Left lung (tissue), 10 donors: Measurements from ENCODE around the gene PWWP2A. TPM values are rescaled to one million over a fixed set of nuclear protein-coding genes. Genes with fewer than 3 reads are reported as not detected.

Experiments used
- ATAC-seq: fragments of 200-7000 bp; cut with Tn5 transposase; one replicate; pipeline ENCODE4 v1.9.1; 2020; ENCODE audit warnings: moderate library complexity
- DNase-seq, 4 donors: peaks; one replicate each; pipeline ENCODE4 v3.0.0-alpha.2; 2013 to 2020
- H3K27ac ChIP-seq, 2 donors: fragments of 200-600 bp; sonication (generic) in 1 of 2; one replicate each; pipeline versions ENCODE4 v1.5.0 to v1.8.0; 2020 to 2021
- H3K27me3 ChIP-seq, 2 donors: fragments of 200-600 bp; sonication (generic) in 1 of 2; one replicate each; pipeline versions ENCODE4 v1.5.0 to v1.8.0; 2020 to 2021
- H3K36me3 ChIP-seq, 2 donors: fragments of 200-600 bp; sonication (generic) in 1 of 2; one replicate each; pipeline versions ENCODE4 v1.5.0 to v1.8.0; 2020 to 2021
- H3K4me1 ChIP-seq, 2 donors: fragments of 200-600 bp; one replicate each; pipeline ENCODE4 v1.8.0; 2021
- H3K4me3 ChIP-seq, 2 donors: fragments of 200-600 bp; sonication (generic) in 1 of 2; one replicate each; pipeline versions ENCODE4 v1.5.0 to v1.8.0; 2020 to 2021; ENCODE audit warnings: mild to moderate bottlenecking in 1 of 2
- H3K9me3 ChIP-seq, 2 donors: fragments of 200-600 bp; sonication (generic) in 1 of 2; one replicate each; pipeline versions ENCODE4 v1.5.0 to v1.8.0; 2020 to 2021
- CTCF ChIP-seq, 2 donors: fragments of 200-600 bp; sonication (generic) in 1 of 2; IDR thresholded peaks; one replicate each; pipeline versions ENCODE4 v1.5.0 to v1.8.0; 2021; ENCODE audit warnings: antibody characterized with exemption in 2 of 2
- intact Hi-C, 2 donors: fragments of 100-400 bp; cut with DNase I; formaldehyde crosslinking; loops; one replicate each; pipeline versions ENCODE4 v1.11.2 to v1.14.2; 2022
- polyA plus RNA-seq, 6 donors: library from polyadenylated mRNA; unstranded; fragments of 120-200 nt; gene quantifications; one replicate each; pipeline ENCODE4 v1.2.1, GENCODE V29; 2013; ENCODE audit not compliant: insufficient read length in 6 of 6
- total RNA-seq, 2 donors: library from RNA; stranded (reverse); fragmentation: NEBNext Ultra II Directional; extraction: Animal tissue kit (Norgen Biotek cat#: 25700); gene quantifications; one replicate each; pipeline ENCODE4 v1.2.1, GENCODE V29; 2021
- donor health status: DM: no; HTN: yes; CAD: no.
- donor health status: DM: no; HTN: no; CAD: no.

The PWWP2A gene
- total and polyA plus RNA-seq, 8 donors, result 24.6 to 37.2 (median 34.7) TPM

GRCh38 chr5:160064995-160065614 is 54.1 kb downstream of the PWWP2A start:
- H3K4me1 ChIP-seq, result no peaks in the 10 kb centered on the region
- H3K27ac ChIP-seq, result peak overlapping the region in 1 of 2 donors; percentile 1
- TF ChIP-seq CTCF (IDR thresholded peaks at IDR 0.05), result no peak
- DNase-seq (peak in 1 of 4 donors; percentile 22), ATAC-seq (no peak)
- no peaks in the 10 kb centered on the region for H3K9me3 ChIP-seq
- peaks cover 0 to 66% of the 10 kb centered on the region in 2 donors for H3K36me3 ChIP-seq
- no peaks in the 10 kb centered on the region for H3K27me3 ChIP-seq
- no peak overlapping the region for H3K4me3 ChIP-seq
- intact Hi-C loops, result no loop called here

- H3K36me3 ChIP-seq, result peaks cover 0 to 71% of the 10 kb centered on the region in 2 donors
- no peak for TF ChIP-seq CTCF (IDR thresholded peaks at IDR 0.05)
These were observed 54.8 kb downstream of the PWWP2A start for GRCh38 chr5:160064417-160064810.

GRCh38 chr5:160061770-160062169 is 57.5 kb downstream of the PWWP2A start:
- ATAC-seq (no peak), DNase-seq (no peak)
- H3K4me1 ChIP-seq, result no peaks in the 10 kb centered on the region
- no peaks in the 10 kb centered on the region for H3K27me3 ChIP-seq
- intact Hi-C loops, result no loop called here
- H3K9me3 ChIP-seq, result no peaks in the 10 kb centered on the region
- no peak overlapping the region for H3K27ac ChIP-seq
- TF ChIP-seq CTCF (IDR thresholded peaks at IDR 0.05), result no peak
- H3K36me3 ChIP-seq, result peaks cover 0 to 83% of the 10 kb centered on the region in 2 donors
- no peak overlapping the region for H3K4me3 ChIP-seq

More at GRCh38 chr5:160064417-160064810, 54.8 kb downstream of the PWWP2A start:
- intact Hi-C loops, result no loop called here
- Histone ChIP-seq H3K4me3 (no peak overlapping the region), H3K27ac (peak overlapping the region in 1 of 2 donors; percentile 16), H3K9me3 (no peaks in the 10 kb centered on the region), H3K4me1 (no peaks in the 10 kb centered on the region), H3K27me3 (no peaks in the 10 kb centered on the region)
- ATAC-seq, result no peak
- no peak for DNase-seq

- H3K4me1 ChIP-seq, result no peaks in the 10 kb centered on the region
- no peaks in the 10 kb centered on the region for H3K27me3 ChIP-seq
- TF ChIP-seq CTCF (IDR thresholded peaks at IDR 0.05), result no peak
- no peak overlapping the region for H3K27ac ChIP-seq
- peaks cover 0 to 82% of the 10 kb centered on the region in 2 donors for H3K36me3 ChIP-seq
- ATAC-seq, result no peak
- no peaks in the 10 kb centered on the region for H3K9me3 ChIP-seq
- intact Hi-C loops, result no loop called here
- H3K4me3 ChIP-seq, result no peak overlapping the region
- no peak for DNase-seq
These were observed 59.2 kb downstream of the PWWP2A start for GRCh38 chr5:160060001-160060400.

- Histone ChIP-seq H3K27me3 (no peaks in the 10 kb centered on the region), H3K27ac (no peak overlapping the region), H3K4me1 (no peaks in the 10 kb centered on the region), H3K36me3 (peaks cover 0 to 95% of the 10 kb centered on the region in 2 donors), H3K9me3 (no peaks in the 10 kb centered on the region), H3K4me3 (no peak overlapping the region)
- no peak for DNase-seq
- TF ChIP-seq CTCF (IDR thresholded peaks at IDR 0.05), result no peak
- intact Hi-C loops, result no loop called here
- no peak for ATAC-seq
These were observed 62.0 kb downstream of the PWWP2A start for GRCh38 chr5:160057256-160057655.
